Gastroesophageal sphincter (tissue), 4 donors: ENCODE measurements around the gene RAPGEF2. TPM values are rescaled to one million over a fixed set of nuclear protein-coding genes. Genes with fewer than 3 reads are reported as not detected.

Source experiments
- ATAC-seq: fragments of 150-250 bp; one replicate; pipeline ENCODE4 v1.9.1; 2016; ENCODE audit warnings: mild to moderate bottlenecking, moderate library complexity
- H3K27ac ChIP-seq, 4 donors: fragments of 200-600 bp; sonication (generic) in 3 of 4; 1 replicate in 3 of 4; 2 replicates in 1 of 4; pipeline ENCODE4 v1.5.1; 2016 to 2019
- H3K27me3 ChIP-seq: fragments of 200-600 bp; sonication (generic); one replicate; pipeline ENCODE4 v1.5.1; 2019
- H3K36me3 ChIP-seq, 2 donors: fragments of 200-600 bp; sonication (generic); one replicate each; pipeline ENCODE4 v1.5.1; 2019; ENCODE audit warnings: control low read depth in 1 of 2
- H3K4me1 ChIP-seq, 3 donors: fragments of 200-600 bp; sonication (generic); 1 replicate in 2 of 3; 2 replicates in 1 of 3; pipeline ENCODE4 v1.5.1; 2016 to 2019; ENCODE audit warnings: control low read depth in 2 of 3
- H3K4me3 ChIP-seq, 2 donors: fragments of 200-600 bp; sonication (generic); one replicate each; pipeline ENCODE4 v1.5.1; 2019; ENCODE audit warnings: mild to moderate bottlenecking in 1 of 2, moderate library complexity in 1 of 2
- H3K9me3 ChIP-seq, 3 donors: fragments of 200-600 bp; sonication (generic); one replicate each; pipeline ENCODE4 v1.5.1; 2017 to 2019; ENCODE audit warnings: control low read depth in 2 of 3
- EP300 ChIP-seq: sonication (generic); formaldehyde crosslinking; IDR thresholded peaks from one replicate; pipeline ENCODE4 v1.6.1; 2017; ENCODE audit warnings: antibody characterized with exemption, mild to moderate bottlenecking
- POLR2A ChIP-seq, 2 donors: fragments of 450-650 bp; IDR thresholded peaks; one replicate each; pipeline ENCODE4 v1.6.1; 2017; ENCODE audit warnings: antibody characterized with exemption in 2 of 2, mild to moderate bottlenecking in 2 of 2, moderate library complexity in 1 of 2
- POLR2AphosphoS5 ChIP-seq: sonication (generic); formaldehyde crosslinking; IDR thresholded peaks from one replicate; pipeline ENCODE4 v1.6.1; 2017; ENCODE audit warnings: antibody characterized with exemption
- WGBS, 2 donors: methylation state at CpG; one replicate each; pipeline ENCODE4 v1.1.5; 2018; ENCODE audit warnings: low coverage in 1 of 2; 5-methylcytosine and 5-hydroxymethylcytosine counted together
- total RNA-seq, 4 donors: library from RNA; depleted of rRNA; stranded (reverse); fragments of >200 nt; gene quantifications; one replicate each; pipeline ENCODE4 v1.1.0, GENCODE V29; 2016
- TF ChIP-seq, protein P1 (sequence below), 4 experiments: fragments of 200-600 bp in 2 of 4; fragments of 450-650 bp in 2 of 4; sonication (generic) in 1 of 4; IDR thresholded peaks; one replicate each; pipeline ENCODE4 v1.5.1; 2017 to 2019; ENCODE audit warnings: antibody characterized with exemption in 4 of 4, mild to moderate bottlenecking in 2 of 4, moderate library complexity in 2 of 4

RAPGEF2 gene
- total RNA-seq, 4 donors from 2014 or later, result 49.5 to 67.5 (median 60.9) TPM

DNA sequence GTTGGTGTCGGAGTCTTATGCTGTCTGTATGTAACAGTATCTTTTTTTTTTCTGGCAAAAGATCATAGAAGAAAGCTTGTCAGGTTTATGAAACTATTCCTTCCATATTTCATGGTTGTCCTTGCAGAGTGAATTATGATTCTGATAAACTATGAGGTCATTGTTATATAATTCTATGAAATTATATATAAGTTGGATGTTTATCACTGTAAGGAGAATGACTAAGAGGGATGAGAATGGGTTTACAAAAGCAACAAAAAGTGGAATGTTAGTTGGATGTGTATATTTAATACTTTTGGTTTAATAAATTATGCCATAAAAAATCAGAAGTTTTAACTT is 43.1 kb downstream of the RAPGEF2 start:
- ATAC-seq, result no peak
- Histone ChIP-seq H3K36me3 (no peaks in the 10 kb centered on the region), H3K27ac (no peak overlapping the region), H3K9me3 (no peaks in the 10 kb centered on the region), H3K4me1 (peaks cover 3 to 88% (median 8%) of the 10 kb centered on the region in 3 donors), H3K27me3 (no peaks in the 10 kb centered on the region), H3K4me3 (no peak overlapping the region)
- no peak for TF ChIP-seq EP300
- TF ChIP-seq POLR2A (IDR thresholded peaks at IDR 0.05), result no peak
- TF ChIP-seq, protein P1, sequence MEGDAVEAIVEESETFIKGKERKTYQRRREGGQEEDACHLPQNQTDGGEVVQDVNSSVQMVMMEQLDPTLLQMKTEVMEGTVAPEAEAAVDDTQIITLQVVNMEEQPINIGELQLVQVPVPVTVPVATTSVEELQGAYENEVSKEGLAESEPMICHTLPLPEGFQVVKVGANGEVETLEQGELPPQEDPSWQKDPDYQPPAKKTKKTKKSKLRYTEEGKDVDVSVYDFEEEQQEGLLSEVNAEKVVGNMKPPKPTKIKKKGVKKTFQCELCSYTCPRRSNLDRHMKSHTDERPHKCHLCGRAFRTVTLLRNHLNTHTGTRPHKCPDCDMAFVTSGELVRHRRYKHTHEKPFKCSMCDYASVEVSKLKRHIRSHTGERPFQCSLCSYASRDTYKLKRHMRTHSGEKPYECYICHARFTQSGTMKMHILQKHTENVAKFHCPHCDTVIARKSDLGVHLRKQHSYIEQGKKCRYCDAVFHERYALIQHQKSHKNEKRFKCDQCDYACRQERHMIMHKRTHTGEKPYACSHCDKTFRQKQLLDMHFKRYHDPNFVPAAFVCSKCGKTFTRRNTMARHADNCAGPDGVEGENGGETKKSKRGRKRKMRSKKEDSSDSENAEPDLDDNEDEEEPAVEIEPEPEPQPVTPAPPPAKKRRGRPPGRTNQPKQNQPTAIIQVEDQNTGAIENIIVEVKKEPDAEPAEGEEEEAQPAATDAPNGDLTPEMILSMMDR (IDR thresholded peaks at IDR 0.05), result no peak
- no peak for TF ChIP-seq POLR2AphosphoS5
- 67 to 94% methylated on average over 1 of the region's 1 CpG for WGBS, 2 donors

DNA sequence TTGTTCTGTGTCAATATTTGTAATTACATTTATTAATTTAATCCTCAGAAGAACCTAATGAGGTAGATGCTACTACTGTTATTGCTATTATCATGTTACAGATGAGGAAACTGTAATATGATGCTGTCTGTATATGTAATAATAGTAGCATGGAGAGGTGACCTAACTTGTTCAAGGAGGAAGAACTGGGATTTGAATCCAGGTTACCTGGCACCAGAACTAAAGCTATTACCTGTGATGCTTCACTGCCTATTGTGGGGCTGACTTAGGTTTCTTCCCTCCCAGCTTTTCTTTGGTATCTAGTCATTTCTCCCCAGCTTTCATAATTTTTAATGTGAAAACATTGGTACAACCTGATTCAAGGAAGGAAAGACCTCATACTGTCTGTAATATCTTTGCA is 43.6 kb downstream of the RAPGEF2 start:
- no peak overlapping the region for H3K27ac ChIP-seq
- H3K4me1 ChIP-seq, result peaks cover 0 to 82% (median 3%) of the 10 kb centered on the region in 3 donors
- H3K4me3 ChIP-seq, result no peak overlapping the region
- ATAC-seq, result no peak
- no peaks in the 10 kb centered on the region for H3K27me3 ChIP-seq
- H3K36me3 ChIP-seq, result no peaks in the 10 kb centered on the region
- TF ChIP-seq, protein P1 (IDR thresholded peaks at IDR 0.05), result no peak
- TF ChIP-seq EP300, result no peak
- no peak for TF ChIP-seq POLR2A (IDR thresholded peaks at IDR 0.05)
- TF ChIP-seq POLR2AphosphoS5, result no peak
- H3K9me3 ChIP-seq, result no peaks in the 10 kb centered on the region

DNA sequence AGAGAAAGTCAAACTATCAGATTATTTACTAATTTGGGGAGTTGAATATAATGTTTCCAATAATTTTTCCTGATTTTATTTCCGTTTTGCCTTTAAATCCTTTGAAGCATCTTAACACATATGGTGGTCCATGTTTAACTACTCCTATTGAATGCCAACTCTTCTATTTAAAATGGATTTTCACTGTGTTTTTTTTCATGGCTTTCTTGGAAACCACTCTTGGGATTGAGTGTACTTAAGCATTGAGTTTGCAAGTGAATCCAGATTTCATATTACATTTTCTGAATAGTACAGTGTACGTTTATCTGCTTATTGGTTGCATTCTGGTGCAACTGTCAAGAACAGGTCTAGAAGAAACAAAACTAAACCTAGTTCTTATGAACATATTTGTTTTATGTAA is 45.6 kb downstream of the RAPGEF2 start:
- Histone ChIP-seq H3K4me3 (no peak overlapping the region), H3K4me1 (peaks cover 0 to 73% (median 0%) of the 10 kb centered on the region in 3 donors), H3K36me3 (no peaks in the 10 kb centered on the region), H3K27me3 (no peaks in the 10 kb centered on the region), H3K27ac (no peak overlapping the region), H3K9me3 (no peaks in the 10 kb centered on the region)
- TF ChIP-seq, protein P1 (IDR thresholded peaks at IDR 0.05), result no peak
- TF ChIP-seq POLR2A (IDR thresholded peaks at IDR 0.05), result no peak
- no peak for TF ChIP-seq EP300
- TF ChIP-seq POLR2AphosphoS5, result no peak
- WGBS, 2 donors, result 78 to 100% methylated on average over 2 of the region's 2 CpGs
- no peak for ATAC-seq

DNA sequence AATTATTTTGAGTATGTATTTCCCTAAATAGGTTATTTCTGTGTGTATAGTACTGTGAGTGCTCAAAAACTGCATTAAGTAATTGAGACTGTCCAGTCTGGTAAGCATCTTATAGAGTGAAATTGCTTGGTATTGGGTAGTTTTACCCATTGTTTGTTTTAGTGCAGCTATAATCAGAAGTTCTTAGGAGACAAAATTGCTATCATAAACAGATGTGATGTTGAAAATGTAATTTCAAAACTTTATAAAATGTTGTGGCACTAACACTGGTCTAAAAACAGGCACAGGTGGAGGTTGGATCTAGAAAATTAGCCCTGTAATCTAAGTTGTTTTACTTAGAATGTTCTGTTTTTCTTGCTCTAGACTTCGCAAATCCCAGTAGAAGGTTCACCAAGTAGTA is 46.8 kb downstream of the RAPGEF2 start:
- no peaks in the 10 kb centered on the region for H3K27me3 ChIP-seq
- 96 to 100% methylated on average over 1 of the region's 1 CpG for WGBS, 2 donors
- no peak overlapping the region for H3K4me3 ChIP-seq
- no peaks in the 10 kb centered on the region for H3K9me3 ChIP-seq
- ATAC-seq, result no peak
- H3K4me1 ChIP-seq, result peaks cover 0 to 68% (median 0%) of the 10 kb centered on the region in 3 donors
- no peak overlapping the region for H3K27ac ChIP-seq
- H3K36me3 ChIP-seq, result no peaks in the 10 kb centered on the region
- no peak for TF ChIP-seq POLR2A (IDR thresholded peaks at IDR 0.05)
- TF ChIP-seq, protein P1 (IDR thresholded peaks at IDR 0.05), result no peak
- TF ChIP-seq EP300, result no peak
- TF ChIP-seq POLR2AphosphoS5, result no peak

DNA sequence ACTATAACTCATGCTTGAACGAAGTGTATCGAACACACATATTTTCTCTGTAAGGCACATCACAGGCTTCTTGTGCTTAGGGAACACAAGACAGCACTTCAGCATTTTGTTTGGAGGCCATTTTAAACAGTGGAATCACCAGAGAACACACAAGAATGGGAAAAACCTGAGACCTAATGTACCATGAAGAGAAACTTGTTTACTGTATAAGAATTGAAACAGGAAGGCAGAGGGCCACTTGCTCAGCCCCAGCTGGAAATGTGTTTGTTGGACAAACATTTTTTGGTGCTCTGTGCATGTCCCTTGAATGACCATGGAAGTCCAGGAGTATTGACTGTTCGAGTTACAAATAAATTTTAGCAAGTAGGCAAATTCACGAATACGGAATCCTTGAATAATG is 47.5 kb downstream of the RAPGEF2 start:
- no peak overlapping the region for H3K4me3 ChIP-seq
- H3K27ac ChIP-seq, result no peak overlapping the region
- 80 to 91% methylated on average over 5 of the region's 5 CpGs for WGBS, 2 donors
- H3K9me3 ChIP-seq, result no peaks in the 10 kb centered on the region
- ATAC-seq, result no peak
- no peaks in the 10 kb centered on the region for H3K27me3 ChIP-seq
- no peak for TF ChIP-seq EP300
- TF ChIP-seq POLR2AphosphoS5, result no peak
- TF ChIP-seq, protein P1 (IDR thresholded peaks at IDR 0.05), result no peak
- no peak for TF ChIP-seq POLR2A (IDR thresholded peaks at IDR 0.05)
- H3K36me3 ChIP-seq, result no peaks in the 10 kb centered on the region
- H3K4me1 ChIP-seq, result peaks cover 0 to 61% (median 0%) of the 10 kb centered on the region in 3 donors
